22Rv1 (cell line): ENCODE results near the gene PSD2.

Experiments
- ZFX ChIP-seq: fragments of 450-650 bp; IDR thresholded peaks from 2 replicates; pipeline ENCODE4 v1.6.1; 2017; ENCODE audit warnings: antibody characterized with exemption, borderline replicate concordance
- TF ChIP-seq, protein P1 (sequence below): fragments of 450-650 bp; IDR thresholded peaks from 2 replicates; pipeline ENCODE4 v1.5.1; 2017; ENCODE audit warnings: mild to moderate bottlenecking

DNA sequence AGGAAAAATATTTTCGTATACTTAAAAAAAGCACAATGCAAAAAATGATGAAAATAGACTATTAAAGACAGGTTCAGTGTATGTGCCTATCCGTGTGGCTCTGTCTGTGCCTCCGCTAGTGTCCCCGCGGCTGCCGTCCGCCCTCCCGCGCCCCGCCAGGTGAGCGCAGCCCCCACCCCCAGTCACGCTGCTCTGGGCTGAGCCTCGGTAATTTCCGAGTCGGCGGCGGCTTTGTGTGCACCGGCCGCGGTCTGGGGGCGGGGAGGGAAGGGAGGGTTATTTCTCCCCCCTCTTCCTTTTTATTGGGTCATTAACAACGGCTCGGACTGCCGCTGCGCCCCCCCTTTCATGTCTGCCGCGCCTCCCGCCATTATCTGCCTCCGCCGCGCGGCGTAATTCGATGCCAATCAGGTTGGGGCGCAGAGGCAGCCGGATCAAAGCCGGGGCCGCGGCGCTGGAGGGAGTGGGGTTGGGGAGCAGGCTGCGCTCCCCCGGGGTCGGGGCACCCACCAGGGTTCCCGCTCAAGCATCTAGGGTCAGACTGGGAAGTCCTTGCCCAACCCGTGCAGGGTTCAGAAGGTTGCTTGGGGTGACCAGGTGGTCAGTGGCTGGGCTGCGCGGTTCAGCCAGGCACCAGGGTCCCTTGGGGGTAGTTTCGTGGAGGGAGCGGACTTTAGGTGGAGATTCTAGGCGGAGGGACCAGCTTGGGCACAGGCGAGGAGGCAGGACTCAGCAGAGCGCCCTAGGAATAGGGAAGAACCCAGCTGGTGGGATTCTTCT lies 39.5 kb upstream of the PSD2 start:
- TF ChIP-seq, protein P1, sequence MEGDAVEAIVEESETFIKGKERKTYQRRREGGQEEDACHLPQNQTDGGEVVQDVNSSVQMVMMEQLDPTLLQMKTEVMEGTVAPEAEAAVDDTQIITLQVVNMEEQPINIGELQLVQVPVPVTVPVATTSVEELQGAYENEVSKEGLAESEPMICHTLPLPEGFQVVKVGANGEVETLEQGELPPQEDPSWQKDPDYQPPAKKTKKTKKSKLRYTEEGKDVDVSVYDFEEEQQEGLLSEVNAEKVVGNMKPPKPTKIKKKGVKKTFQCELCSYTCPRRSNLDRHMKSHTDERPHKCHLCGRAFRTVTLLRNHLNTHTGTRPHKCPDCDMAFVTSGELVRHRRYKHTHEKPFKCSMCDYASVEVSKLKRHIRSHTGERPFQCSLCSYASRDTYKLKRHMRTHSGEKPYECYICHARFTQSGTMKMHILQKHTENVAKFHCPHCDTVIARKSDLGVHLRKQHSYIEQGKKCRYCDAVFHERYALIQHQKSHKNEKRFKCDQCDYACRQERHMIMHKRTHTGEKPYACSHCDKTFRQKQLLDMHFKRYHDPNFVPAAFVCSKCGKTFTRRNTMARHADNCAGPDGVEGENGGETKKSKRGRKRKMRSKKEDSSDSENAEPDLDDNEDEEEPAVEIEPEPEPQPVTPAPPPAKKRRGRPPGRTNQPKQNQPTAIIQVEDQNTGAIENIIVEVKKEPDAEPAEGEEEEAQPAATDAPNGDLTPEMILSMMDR: no peak
- no peak for TF ChIP-seq ZFX
